ENCODE measurements around the gene UBXN10.

The UBXN10 gene

GRCh38 chr1:20192364-20192763 lies 6.5 kb downstream of the UBXN10 start:
- no peak for DNase-seq (ENCODE audit: extremely low spot score)
- no peak for TF ChIP-seq CTCF (IDR thresholded peaks at IDR 0.05; ENCODE audit: control extremely low read depth, extremely low read depth, low read depth, missing control alignments)
- CTCF ChIA-PET = interaction anchor here (0.8 to 5.5 kb wide), 4 partner anchors 12 to 273 kb away, joined by 3 to 72 read pairs (median 27); no protein-coding TSS in a partner anchor
- POLR2A ChIA-PET = no interaction called here

- no peak for DNase-seq (ENCODE audit: extremely low spot score)
- no peak for TF ChIP-seq CTCF (IDR thresholded peaks at IDR 0.05; ENCODE audit: control extremely low read depth, extremely low read depth, low read depth, missing control alignments)
- POLR2A ChIA-PET = no interaction called here
- CTCF ChIA-PET = interaction anchor here (1.0 to 5.5 kb wide), 8 partner anchors 9 to 274 kb away, joined by 3 to 72 read pairs (median 4); no protein-coding TSS in a partner anchor
Measured at GRCh38 chr1:20192871-20193411, 7.0 kb downstream of the UBXN10 start.

- CTCF ChIA-PET = interaction anchor here (1.0 to 5.5 kb wide), 16 partner anchors 9 to 275 kb away, joined by 3 to 72 read pairs (median 4); no protein-coding TSS in a partner anchor
- DNase-seq (ENCODE audit: extremely low spot score) = no peak
- POLR2A ChIA-PET = no interaction called here
- TF ChIP-seq CTCF (IDR thresholded peaks at IDR 0.05; ENCODE audit: control extremely low read depth, extremely low read depth, low read depth, missing control alignments) = no peak
Measured at GRCh38 chr1:20194224-20194623, 8.3 kb downstream of the UBXN10 start.

GRCh38 chr1:20194757-20195461 lies 9.0 kb downstream of the UBXN10 start:
- peak; percentile 76 for DNase-seq (ENCODE audit: extremely low spot score)
- CTCF ChIA-PET = interaction anchor here (0.7 to 5.5 kb wide), 29 partner anchors 8 to 313 kb away, joined by 3 to 72 read pairs (median 4); partner anchors contain the start of genes OTUD3, PLA2G2C and UBXN10
- POLR2A ChIA-PET = no interaction called here
- peak; percentile 91 for TF ChIP-seq CTCF (IDR thresholded peaks at IDR 0.05; ENCODE audit: control extremely low read depth, extremely low read depth, low read depth, missing control alignments)

- peak; percentile 27 for TF ChIP-seq CTCF (IDR thresholded peaks at IDR 0.05; ENCODE audit: control extremely low read depth, extremely low read depth, low read depth, missing control alignments)
- CTCF ChIA-PET = interaction anchor here (0.7 to 5.5 kb wide), 30 partner anchors 8 to 388 kb away, joined by 3 to 72 read pairs (median 6); partner anchors contain the start of genes OTUD3, PLA2G2C and UBXN10
- no peak for DNase-seq (ENCODE audit: extremely low spot score)
- POLR2A ChIA-PET = no interaction called here
Measured at GRCh38 chr1:20195462-20195780, 9.5 kb downstream of the UBXN10 start.

GRCh38 chr1:20197329-20197791 lies 11.5 kb downstream of the UBXN10 start:
- ChIA-PET CTCF (interaction anchor here (5.5 kb wide), 1 partner anchor 18 kb away, joined by 49 read pairs; no protein-coding TSS in a partner anchor), POLR2A (no interaction called here)
- no peak for TF ChIP-seq CTCF (IDR thresholded peaks at IDR 0.05; ENCODE audit: control extremely low read depth, extremely low read depth, low read depth, missing control alignments)
- no peak for DNase-seq (ENCODE audit: extremely low spot score)
